Caco-2 (cell line): ENCODE results near the gene OR2W1. TPM values are rescaled to one million over a fixed set of nuclear protein-coding genes. Genes with fewer than 3 reads are reported as not detected.

Experiments used
- BruUV-seq: library from RNA; stranded (reverse); fragments of 400-500 nt; replicated peaks from 2 replicates; lab custom pipeline; 2021; lab: Mats Ljungman, UMichigan
- CTCF ChIA-PET: fragments of 300-600 bp; sonication (Branson Sonifier 250); formaldehyde crosslinking; loops from one replicate; lab custom pipeline; 2022; ENCODE audit warnings: antibody characterized with exemption; lab: Charles Lee
- POLR2A ChIA-PET: fragments of 300-600 bp; sonication (Branson Sonifier 250); formaldehyde crosslinking; loops from one replicate; lab custom pipeline; 2022; ENCODE audit warnings: antibody characterized with exemption; lab: Charles Lee
- DNase-seq, 2 experiments: peaks; one replicate each; pipeline versions ENCODE4 v3.0.0 to v3.0.0-alpha.2; 2020 to 2022
- H3K27me3 ChIP-seq: replicated peaks from 2 replicates; pipeline ENCODE4 v1.6.0; 2011; ENCODE audit warnings: low read length; ENCODE audit not compliant: control insufficient read depth, insufficient read depth
- H3K36me3 ChIP-seq: 2 replicates; pipeline ENCODE4 v1.5.1; 2011; ENCODE audit warnings: low read length; ENCODE audit not compliant: control insufficient read depth, insufficient read depth
- H3K4me1 ChIP-seq: fragments of 250-450 bp; sonication (Bioruptor Pico); 2 replicates; pipeline ENCODE4 v1.5.1; 2020; ENCODE audit warnings: mild to moderate bottlenecking
- H3K4me3 ChIP-seq: 2 replicates; pipeline ENCODE4 v1.5.1; 2011; ENCODE audit warnings: low read depth, mild to moderate bottlenecking, control low read depth, low read length
- H3K9me3 ChIP-seq: fragments of 250-450 bp; sonication (Bioruptor Pico); 2 replicates; pipeline ENCODE4 v1.5.1; 2020; ENCODE audit warnings: mild to moderate bottlenecking, moderate library complexity
- H3K27ac Mint-ChIP-seq: one replicate; pipeline ENCODE4 v1.8.0; 2022; ENCODE audit warnings: mixed read lengths; ENCODE audit not compliant: unreplicated experiment
- H3K27me3 Mint-ChIP-seq: one replicate; pipeline ENCODE4 v1.8.0; 2022; ENCODE audit warnings: mixed read lengths; ENCODE audit not compliant: insufficient read depth, unreplicated experiment
- H3K36me3 Mint-ChIP-seq: one replicate; pipeline ENCODE4 v1.8.0; 2022; ENCODE audit warnings: mild to moderate bottlenecking, mixed read lengths; ENCODE audit not compliant: insufficient read depth, unreplicated experiment
- H3K4me1 Mint-ChIP-seq: one replicate; pipeline ENCODE4 v1.8.0; 2022; ENCODE audit warnings: low read depth, mixed read lengths; ENCODE audit not compliant: unreplicated experiment
- H3K4me3 Mint-ChIP-seq: one replicate; pipeline ENCODE4 v1.8.0; 2022; ENCODE audit warnings: mild to moderate bottlenecking, moderate library complexity, mixed read lengths; ENCODE audit not compliant: unreplicated experiment
- H3K9me3 Mint-ChIP-seq: one replicate; pipeline ENCODE4 v1.8.0; 2022; ENCODE audit warnings: mixed read lengths; ENCODE audit not compliant: unreplicated experiment
- intact Hi-C: fragments of 100-400 bp; cut with micrococcal nuclease; formaldehyde crosslinking; loops from one replicate; pipeline ENCODE4 v1.10.0; 2022; ENCODE audit not compliant: unreplicated experiment
- total RNA-seq: library from RNA; stranded (reverse); gene quantifications from 2 replicates; pipeline ENCODE4 v1.2.3, GENCODE V29; 2022
- TF ChIP-seq, protein P1 (sequence below), 2 experiments: fragments of 200-600 bp in 1 of 2; IDR thresholded peaks; 1 replicate in 1 of 2; 2 replicates in 1 of 2; pipeline versions ENCODE4 v1.5.1 to v1.8.0; 2011 to 2022; ENCODE audit warnings: antibody characterized with exemption in 1 of 2, control low read depth in 1 of 2, inconsistent platforms in 1 of 2, low read depth in 1 of 2, low read length in 1 of 2, mild to moderate bottlenecking in 1 of 2, moderate library complexity in 1 of 2; ENCODE audit not compliant: insufficient read depth in 1 of 2, severe bottlenecking in 1 of 2, unreplicated experiment in 1 of 2

Gene OR2W1
- total RNA-seq, 1 experiment from 2014 or later = not detected

DNA sequence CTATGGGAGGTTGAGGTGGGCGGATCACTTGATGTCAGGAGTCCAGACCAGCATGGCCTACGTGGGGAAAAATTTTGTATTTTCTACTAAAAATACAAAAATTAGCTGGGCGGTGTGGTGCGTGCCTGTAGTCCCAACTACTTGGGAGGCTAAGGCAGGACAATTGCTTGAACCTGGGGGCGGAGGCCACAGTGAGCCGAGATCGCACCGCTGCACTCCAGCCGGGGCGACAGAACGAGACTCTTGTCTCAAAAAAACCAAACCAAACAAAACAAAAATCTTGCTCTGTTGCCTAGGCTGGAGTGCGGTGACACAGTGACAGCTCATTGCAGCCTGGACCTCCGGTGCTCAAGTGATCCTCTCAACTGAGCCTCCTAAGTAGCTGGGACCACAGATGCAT, 16.2 kb downstream of the OR2W1 start:
- H3K9me3 ChIP-seq = no peaks in the 10 kb centered on the region
- no peak overlapping the region for H3K27ac Mint-ChIP-seq
- H3K4me3 Mint-ChIP-seq = no peak overlapping the region
- H3K4me1 ChIP-seq = no peaks in the 10 kb centered on the region
- DNase-seq = no peak
- H3K9me3 Mint-ChIP-seq = no peaks in the 10 kb centered on the region
- no peaks in the 10 kb centered on the region for H3K4me1 Mint-ChIP-seq
- H3K36me3 Mint-ChIP-seq = no peaks in the 10 kb centered on the region
- H3K4me3 ChIP-seq = no peak overlapping the region
- ChIA-PET POLR2A (no interaction called here), CTCF (no interaction called here)
- no peaks in the 10 kb centered on the region for H3K36me3 ChIP-seq
- no TSS peak for BruUV-seq
- TF ChIP-seq, protein P1, sequence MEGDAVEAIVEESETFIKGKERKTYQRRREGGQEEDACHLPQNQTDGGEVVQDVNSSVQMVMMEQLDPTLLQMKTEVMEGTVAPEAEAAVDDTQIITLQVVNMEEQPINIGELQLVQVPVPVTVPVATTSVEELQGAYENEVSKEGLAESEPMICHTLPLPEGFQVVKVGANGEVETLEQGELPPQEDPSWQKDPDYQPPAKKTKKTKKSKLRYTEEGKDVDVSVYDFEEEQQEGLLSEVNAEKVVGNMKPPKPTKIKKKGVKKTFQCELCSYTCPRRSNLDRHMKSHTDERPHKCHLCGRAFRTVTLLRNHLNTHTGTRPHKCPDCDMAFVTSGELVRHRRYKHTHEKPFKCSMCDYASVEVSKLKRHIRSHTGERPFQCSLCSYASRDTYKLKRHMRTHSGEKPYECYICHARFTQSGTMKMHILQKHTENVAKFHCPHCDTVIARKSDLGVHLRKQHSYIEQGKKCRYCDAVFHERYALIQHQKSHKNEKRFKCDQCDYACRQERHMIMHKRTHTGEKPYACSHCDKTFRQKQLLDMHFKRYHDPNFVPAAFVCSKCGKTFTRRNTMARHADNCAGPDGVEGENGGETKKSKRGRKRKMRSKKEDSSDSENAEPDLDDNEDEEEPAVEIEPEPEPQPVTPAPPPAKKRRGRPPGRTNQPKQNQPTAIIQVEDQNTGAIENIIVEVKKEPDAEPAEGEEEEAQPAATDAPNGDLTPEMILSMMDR (IDR thresholded peaks at IDR 0.05; ENCODE audit: insufficient read depth in 1 of 2, low read depth in 1 of 2, low read length in 1 of 2, severe bottlenecking in 1 of 2, unreplicated experiment in 1 of 2) = no peak
- H3K27me3 Mint-ChIP-seq = peaks cover 13% of the 10 kb centered on the region
- H3K27me3 ChIP-seq = no peaks in the 10 kb centered on the region
- intact Hi-C loops = no loop called here

DNA sequence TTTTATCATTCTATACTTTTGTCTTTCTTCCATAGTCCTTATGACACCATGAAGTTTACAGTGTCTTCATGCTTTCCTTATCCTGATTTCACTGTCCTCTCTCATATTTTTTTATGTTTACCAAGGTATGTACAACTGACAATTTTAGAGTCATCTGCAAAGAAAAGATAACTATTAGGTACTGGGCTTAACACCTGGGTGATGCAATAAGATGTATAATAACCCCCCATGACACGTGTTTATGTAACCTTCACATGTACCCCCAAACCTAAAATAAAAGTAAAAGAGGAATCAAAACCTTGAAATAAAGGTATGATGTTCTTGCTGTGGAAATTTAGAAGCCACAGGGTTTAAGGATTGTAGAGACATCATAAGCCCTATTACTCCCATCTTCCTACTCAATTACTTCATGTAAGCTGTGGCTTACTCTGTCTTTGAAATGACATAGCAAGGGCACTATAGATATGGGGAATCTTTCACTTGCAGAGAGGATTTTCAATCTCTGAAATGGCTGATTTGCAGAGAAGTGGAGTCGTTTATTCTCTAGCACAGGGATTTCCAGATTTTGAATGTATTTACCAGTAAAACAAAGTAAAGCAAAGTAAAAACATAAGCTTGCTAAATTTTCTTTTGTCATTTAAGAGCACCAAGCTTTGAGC, 18.9 kb downstream of the OR2W1 start:
- no peak overlapping the region for H3K4me3 ChIP-seq
- TF ChIP-seq, protein P1 (IDR thresholded peaks at IDR 0.05; ENCODE audit: insufficient read depth in 1 of 2, low read depth in 1 of 2, low read length in 1 of 2, severe bottlenecking in 1 of 2, unreplicated experiment in 1 of 2) = no peak
- no peak for DNase-seq
- no peaks in the 10 kb centered on the region for H3K4me1 Mint-ChIP-seq
- no peak overlapping the region for H3K4me3 Mint-ChIP-seq
- no peaks in the 10 kb centered on the region for H3K27me3 ChIP-seq
- no peak overlapping the region for H3K27ac Mint-ChIP-seq
- ChIA-PET POLR2A (no interaction called here), CTCF (no interaction called here)
- H3K36me3 Mint-ChIP-seq = no peaks in the 10 kb centered on the region
- H3K27me3 Mint-ChIP-seq = peaks cover 13% of the 10 kb centered on the region
- no peaks in the 10 kb centered on the region for H3K36me3 ChIP-seq
- no peaks in the 10 kb centered on the region for H3K4me1 ChIP-seq
- no TSS peak for BruUV-seq
- intact Hi-C loops = no loop called here
- H3K9me3 Mint-ChIP-seq = no peaks in the 10 kb centered on the region
- H3K9me3 ChIP-seq = no peaks in the 10 kb centered on the region

DNA sequence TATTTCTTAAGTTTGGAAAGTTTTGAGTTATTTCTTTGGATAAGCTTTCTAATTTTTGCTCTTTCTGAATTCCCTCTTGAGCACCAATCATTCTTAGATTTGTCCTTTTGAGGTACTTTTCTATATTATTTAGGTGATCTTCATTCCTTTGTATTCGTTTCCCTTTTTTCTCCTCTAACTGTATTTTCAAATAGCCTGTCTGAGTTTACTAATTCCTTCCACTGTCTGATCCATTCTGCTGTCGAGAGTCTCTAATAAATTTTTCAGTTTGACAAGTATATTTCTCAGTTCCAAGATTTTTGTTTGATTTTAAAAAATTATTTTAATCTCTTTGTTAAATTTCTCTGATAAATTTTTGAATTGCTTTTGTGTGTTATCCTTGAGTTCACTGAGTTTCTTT, 23.5 kb downstream of the OR2W1 start:
- DNase-seq = no peak
- no TSS peak for BruUV-seq
- peaks cover 8% of the 10 kb centered on the region for H3K27me3 Mint-ChIP-seq
- intact Hi-C loops = no loop called here
- H3K36me3 Mint-ChIP-seq = no peaks in the 10 kb centered on the region
- H3K9me3 ChIP-seq = no peaks in the 10 kb centered on the region
- POLR2A ChIA-PET = no interaction called here
- TF ChIP-seq, protein P1 (IDR thresholded peaks at IDR 0.05; ENCODE audit: insufficient read depth in 1 of 2, low read depth in 1 of 2, low read length in 1 of 2, severe bottlenecking in 1 of 2, unreplicated experiment in 1 of 2) = no peak
- H3K27me3 ChIP-seq = no peaks in the 10 kb centered on the region
- H3K4me3 Mint-ChIP-seq = no peak overlapping the region
- CTCF ChIA-PET = no interaction called here
- H3K36me3 ChIP-seq = no peaks in the 10 kb centered on the region
- H3K4me1 ChIP-seq = no peaks in the 10 kb centered on the region
- H3K27ac Mint-ChIP-seq = no peak overlapping the region
- H3K4me1 Mint-ChIP-seq = peaks cover 6% of the 10 kb centered on the region
- H3K4me3 ChIP-seq = no peak overlapping the region
- H3K9me3 Mint-ChIP-seq = no peaks in the 10 kb centered on the region
